CD4-positive, alpha-beta T cell treated with Interferon gamma for 1 hour (primary cell): ENCODE data around the gene CBX2.

Source experiments
- DNase-seq: peaks from one replicate; pipeline ENCODE4 v3.0.0-alpha.2; 2020

CBX2 gene

GRCh38 chr17:79789943-79790804 lies 12.2 kb downstream of the CBX2 start:
- DNase-seq = peak; percentile 31

DNA sequence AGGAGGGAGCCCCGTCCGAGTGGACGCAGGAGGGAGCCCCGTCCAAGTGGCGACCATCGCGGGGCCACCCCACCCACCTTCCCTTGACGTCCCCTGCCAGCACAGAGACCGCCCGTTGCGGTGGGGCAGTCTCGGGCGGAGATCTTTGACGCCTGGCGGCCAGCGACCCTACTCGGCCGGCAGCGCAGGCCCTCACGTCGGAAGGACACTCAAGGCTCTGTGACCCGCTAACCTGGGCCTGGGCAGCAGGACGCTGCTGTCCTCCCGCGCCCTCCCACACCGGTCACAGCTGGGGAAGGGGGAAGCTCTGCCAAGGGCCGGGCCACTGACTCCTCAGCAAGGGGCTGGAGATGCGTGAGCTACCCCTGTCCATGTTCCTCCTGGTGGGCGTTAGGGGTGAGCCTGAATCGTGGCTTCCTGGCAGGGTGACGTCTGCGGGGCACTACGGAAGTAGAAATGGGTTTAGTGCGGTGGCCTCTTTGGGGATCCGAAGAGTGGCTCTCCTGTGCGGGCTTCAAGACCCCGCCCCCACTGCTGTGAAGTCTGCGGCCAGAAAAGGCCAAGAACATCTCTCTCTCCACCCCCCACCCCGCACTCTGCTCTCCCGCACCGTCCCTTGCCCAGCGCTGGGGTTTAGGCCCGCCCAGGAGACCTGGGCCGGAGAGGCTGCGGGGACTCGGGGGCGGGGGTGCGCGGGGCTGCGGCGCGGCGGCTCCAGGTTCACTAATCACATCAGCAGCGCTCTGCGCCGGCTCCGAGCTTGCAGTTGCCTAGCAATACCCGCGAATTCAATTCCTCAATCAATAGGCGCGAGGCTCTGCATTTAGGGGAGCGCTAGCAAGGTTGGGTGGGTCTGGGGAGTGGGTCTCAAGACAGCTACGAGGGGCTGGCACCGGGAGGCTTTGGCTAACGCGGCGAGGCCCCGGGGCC lies 13.1 kb downstream of the CBX2 start:
- no peak for DNase-seq

DNA sequence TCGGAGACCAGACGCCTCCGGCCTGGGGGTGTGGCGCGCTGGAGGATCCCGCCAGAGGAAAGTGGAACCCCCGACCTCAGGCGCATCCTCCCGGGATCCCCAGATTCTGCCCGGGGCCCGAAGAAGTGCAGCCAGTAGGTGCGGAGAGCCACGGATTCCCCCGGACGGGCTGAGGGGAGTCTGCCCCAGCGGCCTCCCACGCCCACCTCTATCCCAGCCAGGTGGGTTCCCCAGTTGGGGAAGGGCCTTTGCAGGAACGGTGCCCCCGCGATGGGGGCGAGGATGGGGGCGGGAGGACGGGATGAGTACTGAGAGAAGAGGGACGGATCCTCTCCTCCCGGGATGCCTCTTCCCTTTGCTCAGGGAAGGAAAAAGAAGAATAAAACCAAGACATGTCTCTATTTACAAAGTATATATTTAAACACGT lies 13.8 kb downstream of the CBX2 start:
- DNase-seq = no peak

- DNase-seq = no peak
Measured at GRCh38 chr17:79792341-79792871, 14.5 kb downstream of the CBX2 start.

GRCh38 chr17:79792984-79793923 lies 15.3 kb downstream of the CBX2 start:
- DNase-seq = no peak

- DNase-seq = no peak
Measured at GRCh38 chr17:79793924-79794304, 16.0 kb downstream of the CBX2 start.

- no peak for DNase-seq
Measured at GRCh38 chr17:79794659-79795511, 16.9 kb downstream of the CBX2 start.

DNA sequence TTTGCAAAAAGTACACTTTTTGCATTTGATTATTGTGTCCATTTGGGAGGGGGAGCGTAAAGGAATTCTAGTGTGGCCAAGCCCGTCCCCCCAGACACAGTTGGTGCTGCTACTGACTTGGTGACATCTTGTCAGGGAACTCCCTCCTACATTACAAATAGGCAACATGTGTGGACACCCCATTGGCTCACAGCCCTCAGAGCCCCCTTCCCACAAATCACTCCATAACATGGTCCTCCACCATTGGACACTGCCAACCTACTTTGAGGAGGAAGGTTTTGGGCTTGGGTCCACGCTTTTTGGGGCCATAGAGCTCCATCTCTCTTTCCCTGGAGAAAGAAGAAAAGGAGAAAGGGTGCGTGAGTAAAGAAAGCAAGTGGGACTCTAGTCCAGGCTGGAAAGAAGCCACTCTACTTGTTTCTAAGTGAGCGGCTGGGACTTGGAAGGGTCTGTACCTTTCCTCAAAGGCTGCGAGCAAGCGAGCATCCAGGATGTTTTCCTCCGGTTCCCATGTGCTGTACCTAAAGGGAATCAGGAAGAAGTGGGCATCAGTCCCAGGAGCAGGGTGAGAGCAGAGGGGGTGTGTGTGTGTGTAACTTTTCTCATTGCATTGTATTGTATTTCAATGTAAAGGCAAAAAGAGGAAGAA lies 18.0 kb downstream of the CBX2 start:
- no peak for DNase-seq

DNA sequence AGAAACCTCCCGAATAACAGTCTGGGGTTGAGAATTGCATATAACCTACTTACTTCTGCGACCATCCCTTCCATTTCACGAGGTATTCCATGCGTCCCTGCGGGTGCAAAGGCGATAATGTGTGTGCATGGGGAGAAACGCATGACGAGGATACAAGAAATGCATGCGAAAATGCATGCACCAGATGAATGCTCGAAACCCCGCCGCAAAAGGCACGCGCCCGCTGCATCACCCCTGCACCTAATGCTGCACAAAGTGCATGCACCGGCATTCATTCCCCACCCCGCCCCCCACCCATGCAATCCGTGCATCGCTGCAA lies 18.5 kb downstream of the CBX2 start:
- DNase-seq = no peak

- DNase-seq = peak; percentile 99
Measured at GRCh38 chr17:79796763-79797491, 19.0 kb downstream of the CBX2 start, which contains the start of gene CBX8. Gene CBX8, minus strand, starts transcription at chr17:79797077. Its CDS starts 79 bp downstream, at chr17:79796998.

GRCh38 chr17:79797492-79798298 lies 19.7 kb downstream of the CBX2 start:
- DNase-seq = no peak

DNA sequence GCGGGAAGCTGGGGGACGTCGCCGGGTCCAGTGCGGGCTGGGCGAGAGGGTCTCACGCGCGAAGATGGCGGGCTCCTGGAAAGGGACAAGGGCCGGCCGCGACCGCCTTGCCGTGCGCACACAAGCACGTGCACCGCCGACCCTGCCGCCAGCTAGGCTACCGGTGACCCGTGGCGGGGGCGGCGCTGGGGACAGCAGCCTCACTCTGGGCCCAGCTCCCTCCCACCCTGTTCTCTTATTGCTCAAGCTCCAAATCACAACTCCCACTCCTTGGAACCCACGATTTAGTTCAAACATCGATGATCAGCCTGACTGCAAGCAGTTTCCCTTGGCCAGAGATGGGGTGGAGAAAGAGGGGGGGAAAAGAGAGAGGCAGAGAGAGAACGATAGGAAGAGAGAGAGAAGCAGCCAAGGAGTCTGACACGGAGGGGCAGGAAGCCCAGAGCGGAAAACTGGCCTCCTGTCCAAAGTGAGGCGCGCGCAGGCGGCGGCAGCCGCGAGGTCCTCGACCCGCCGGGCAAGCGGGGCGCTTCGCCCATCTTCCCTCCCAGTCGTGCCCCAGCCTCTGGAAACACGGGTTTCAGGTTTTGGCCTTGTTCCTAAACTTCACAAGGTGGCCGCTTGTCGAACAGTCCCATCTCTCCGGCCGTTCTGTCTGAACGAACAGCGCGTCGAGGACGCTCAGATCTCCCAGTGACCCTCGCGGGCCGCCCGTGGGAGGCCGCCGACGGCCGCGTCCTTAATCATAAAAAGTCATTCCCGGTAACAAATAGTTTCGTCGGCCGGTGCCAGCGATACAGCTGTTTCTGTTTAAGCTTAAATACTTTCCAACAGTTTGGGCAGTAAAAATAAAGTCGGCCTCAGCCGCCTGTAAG lies 20.6 kb downstream of the CBX2 start:
- DNase-seq = no peak

- DNase-seq = no peak
Measured at GRCh38 chr17:79799174-79799537, 21.2 kb downstream of the CBX2 start.

- DNase-seq = no peak
Measured at GRCh38 chr17:79799538-79800324, 21.8 kb downstream of the CBX2 start.

GRCh38 chr17:79800325-79801155 lies 22.6 kb downstream of the CBX2 start:
- DNase-seq = no peak
